NCI-H510A (cell line): ENCODE results near the gene MARCKS.

Experiments
- DNase-seq: peaks from one replicate; lab custom pipeline; 2025; lab: John Stamatoyannopoulos, UW

The MARCKS gene, protein sequence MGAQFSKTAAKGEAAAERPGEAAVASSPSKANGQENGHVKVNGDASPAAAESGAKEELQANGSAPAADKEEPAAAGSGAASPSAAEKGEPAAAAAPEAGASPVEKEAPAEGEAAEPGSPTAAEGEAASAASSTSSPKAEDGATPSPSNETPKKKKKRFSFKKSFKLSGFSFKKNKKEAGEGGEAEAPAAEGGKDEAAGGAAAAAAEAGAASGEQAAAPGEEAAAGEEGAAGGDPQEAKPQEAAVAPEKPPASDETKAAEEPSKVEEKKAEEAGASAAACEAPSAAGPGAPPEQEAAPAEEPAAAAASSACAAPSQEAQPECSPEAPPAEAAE

DNA sequence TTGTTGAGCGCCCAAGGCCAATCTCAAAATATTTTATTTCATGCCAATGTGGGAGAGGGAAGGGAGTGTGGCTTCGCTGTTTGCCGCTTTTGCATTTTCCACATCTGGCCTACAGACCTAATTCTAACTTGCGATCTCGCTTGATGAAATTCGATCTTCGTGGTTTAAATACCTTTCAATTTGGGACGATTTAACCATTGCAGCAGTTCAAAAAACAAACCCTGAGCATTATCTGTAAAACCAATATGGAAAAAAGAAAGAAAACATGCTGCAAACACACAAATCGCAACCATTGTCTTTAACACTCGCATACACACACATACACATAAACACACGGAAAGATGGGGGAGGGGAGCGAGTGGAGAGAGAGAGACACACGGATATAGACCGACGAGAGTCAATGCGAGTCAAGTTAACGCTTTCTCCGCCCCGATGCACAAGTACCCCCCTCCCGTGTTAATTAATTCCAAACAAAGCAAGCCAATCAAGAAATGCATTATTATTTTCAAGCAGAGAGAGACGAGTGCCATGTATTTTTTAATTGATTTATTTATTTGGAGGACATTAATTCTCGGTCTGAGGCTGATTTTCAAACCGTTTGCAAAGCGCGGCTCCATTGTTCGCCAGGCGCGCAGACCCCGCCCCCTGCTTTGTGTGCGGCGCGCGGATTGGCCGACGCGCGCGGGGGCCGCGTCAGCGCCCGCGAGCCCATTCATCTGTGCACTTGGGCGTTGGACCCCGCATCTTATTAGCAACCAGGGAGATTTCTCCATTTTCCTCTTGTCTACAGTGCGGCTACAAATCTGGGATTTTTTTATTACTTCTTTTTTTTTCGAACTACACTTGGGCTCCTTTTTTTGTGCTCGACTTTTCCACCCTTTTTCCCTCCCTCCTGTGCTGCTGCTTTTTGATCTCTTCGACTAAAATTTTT, at the start of gene MARCKS:
Gene MARCKS, plus strand, starts transcription at position 721 of the 931 bp plus-strand sequence. CDS start 401 bp downstream, outside the sequence.
- peak; percentile 52 for DNase-seq

- no peak for DNase-seq
These were observed 47.3 kb upstream of the MARCKS start for GRCh38 chr6:113809826-113810225.

- DNase-seq = no peak
These were observed 44.0 kb upstream of the MARCKS start for GRCh38 chr6:113813142-113813541.

DNA sequence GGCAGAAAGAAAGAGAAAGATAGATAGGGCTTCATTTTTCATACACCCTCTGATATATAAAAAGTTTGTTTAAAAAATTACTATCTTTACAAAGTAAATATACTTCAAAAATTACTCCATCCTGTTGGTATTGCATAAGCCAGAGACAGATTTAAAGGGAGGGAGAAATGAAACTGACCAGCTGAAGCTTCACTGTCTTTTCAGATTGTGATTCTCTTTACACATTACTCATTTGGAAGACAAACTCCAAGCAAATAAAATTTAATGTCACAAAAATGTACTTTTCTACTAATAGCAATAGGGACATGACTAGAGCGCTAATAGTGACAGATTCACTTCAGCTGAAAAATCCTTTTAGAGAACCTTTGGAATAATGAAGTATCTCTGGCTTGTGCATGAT, 38.6 kb upstream of the MARCKS start:
- DNase-seq = no peak

GRCh38 chr6:113819169-113819830, 37.8 kb upstream of the MARCKS start:
- DNase-seq = no peak

DNA sequence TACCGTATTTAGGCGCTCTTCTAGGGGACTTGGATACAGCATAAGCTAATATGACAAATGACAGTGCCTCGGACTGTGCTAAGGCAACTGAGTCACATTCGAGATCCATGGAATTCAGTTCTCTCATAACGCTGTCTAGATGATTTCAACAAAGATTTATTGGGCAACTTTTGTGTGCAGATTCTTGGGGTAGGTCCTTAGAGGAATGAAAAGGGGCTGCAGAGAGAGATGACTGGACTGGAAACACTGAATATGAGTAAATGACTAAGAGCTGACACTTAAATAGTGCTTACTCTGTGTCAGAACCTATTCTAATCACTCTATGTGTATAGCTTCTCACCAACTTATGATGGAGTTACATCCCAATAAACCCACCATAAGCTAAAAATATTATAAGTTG, 36.4 kb upstream of the MARCKS start:
- DNase-seq = no peak

- no peak for DNase-seq
These were observed 35.7 kb upstream of the MARCKS start for GRCh38 chr6:113821445-113821844.

- DNase-seq = no peak
These were observed 33.2 kb upstream of the MARCKS start for GRCh38 chr6:113823916-113824315.

DNA sequence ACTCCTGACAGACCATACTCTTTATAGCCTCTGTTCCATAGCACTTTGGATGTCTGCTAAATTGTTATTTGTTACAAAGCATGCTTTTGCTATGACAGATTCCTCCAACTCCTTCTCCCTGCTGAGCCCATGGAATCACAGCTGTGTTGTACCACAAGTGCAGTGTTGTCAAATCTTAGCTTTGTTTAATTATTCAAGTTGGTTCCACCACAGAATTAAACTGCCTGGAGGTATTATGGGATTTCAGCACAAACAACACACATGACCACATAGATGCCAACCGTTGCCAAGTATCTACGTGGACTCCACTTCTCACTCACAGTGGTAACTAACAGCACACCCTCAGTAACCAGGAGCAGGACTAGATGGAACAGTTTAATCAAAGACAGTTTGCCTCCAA, 32.7 kb upstream of the MARCKS start:
- DNase-seq = no peak

GRCh38 chr6:113824866-113825265, 32.3 kb upstream of the MARCKS start:
- no peak for DNase-seq

DNA sequence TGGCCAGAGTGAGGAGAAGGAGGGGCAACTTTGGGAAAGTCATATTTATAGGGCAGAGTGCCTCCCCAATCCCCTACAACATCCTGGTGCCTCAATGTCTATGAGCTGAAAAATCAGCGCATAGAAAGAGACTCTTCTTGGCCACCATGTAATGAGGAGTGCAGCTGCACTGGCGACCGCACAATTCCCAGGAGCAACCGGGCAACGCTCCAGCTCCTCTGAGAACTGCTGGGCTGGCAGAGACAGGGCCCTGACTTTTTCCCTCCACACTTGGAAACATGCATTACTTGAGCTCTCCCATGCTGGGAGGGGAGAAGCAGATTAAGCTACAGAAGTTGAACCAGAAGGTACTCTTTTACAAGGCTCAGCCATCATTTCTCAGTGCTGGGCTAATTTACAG, 31.4 kb upstream of the MARCKS start:
- DNase-seq = no peak

DNA sequence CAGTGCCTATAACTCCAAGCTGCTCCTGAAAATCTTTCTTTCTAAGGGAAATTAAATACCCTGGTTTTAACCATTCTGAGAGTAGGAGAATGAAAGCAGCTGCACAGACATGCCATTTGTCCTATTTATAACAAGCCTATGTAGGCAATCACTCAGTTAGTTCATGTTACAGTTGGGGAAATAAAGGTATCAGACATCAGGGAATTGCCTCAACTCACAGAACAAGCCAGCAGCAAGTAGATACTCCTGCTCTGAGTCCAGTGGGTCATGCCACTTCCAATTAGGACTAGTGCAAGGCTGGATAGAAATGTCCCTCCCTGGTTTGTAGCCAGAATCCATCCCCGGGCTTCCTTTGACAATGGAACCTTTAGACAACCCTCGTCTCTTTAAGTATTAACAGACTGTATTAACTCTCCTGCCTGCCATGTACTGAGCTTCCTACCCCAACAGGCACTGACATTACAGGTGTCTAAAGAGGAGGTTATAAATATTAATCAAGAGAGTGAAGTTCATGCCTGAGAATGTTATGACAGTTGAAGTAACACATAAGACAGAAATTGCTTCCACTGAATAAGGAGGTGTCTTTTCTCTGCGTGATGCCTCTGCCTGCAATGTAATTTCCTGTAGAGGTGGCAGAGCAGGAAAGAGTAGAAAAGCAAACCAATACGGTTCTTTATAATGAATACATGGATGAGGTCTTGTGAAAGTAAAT, 28.0 kb upstream of the MARCKS start:
- no peak for DNase-seq

GRCh38 chr6:113829696-113830045, 27.5 kb upstream of the MARCKS start:
- no peak for DNase-seq

DNA sequence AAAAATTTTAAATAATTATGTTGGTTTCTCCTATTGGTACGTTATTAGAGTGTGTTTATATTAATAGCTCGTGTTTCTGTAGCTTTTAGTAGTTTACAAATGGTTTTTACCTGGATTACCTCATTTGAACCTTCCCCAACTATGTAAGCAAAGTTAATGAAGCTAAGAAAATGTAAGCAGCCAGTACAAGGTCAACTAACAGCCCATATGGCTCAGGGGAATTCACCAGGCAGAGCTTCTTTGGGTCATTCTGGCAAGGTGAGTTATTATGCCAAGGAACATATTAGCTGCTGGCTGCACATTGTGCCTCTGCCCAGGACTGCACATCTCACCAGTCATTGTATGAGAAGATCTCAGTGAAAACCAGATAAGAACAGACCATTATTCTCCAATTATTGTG, 27.0 kb upstream of the MARCKS start:
- DNase-seq = no peak

DNA sequence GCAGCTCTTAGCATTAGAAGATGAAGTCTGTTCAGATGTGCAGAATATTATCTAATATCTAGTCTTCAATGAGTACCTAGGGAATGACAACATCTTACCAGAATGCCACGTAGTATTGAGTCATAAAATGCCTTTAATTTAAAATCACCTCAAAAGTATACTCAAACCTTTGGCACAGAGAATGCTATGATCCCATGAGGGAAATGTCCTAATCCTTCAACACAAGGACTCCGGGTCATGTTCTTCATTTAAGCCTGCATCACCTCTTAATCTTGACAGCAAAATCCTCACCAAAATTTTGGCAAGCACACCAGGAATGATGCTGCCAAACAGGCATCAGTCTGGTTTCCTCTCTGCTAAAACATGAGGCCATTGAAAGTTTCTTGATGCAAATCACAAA, 23.6 kb upstream of the MARCKS start:
- no peak for DNase-seq

DNA sequence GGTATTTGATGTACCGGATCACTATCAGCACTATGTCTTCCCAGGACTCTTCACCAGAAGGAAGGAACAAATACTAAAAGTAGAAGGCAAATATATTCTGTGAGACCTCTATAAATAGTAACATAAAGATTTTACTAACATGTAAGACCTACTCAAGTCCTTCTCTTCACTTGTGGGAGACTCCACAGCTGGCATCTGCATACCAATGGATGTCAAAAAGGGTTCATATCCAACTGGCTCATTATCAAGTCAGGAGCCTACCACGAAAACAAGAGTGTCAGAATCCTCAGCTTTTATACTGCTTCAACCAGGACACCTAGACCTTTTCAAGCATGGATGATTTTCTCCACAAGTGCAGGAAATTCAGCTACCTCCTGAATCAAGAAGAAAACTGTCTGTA, 20.0 kb upstream of the MARCKS start:
- no peak for DNase-seq

GRCh38 chr6:113842165-113842564, 15.0 kb upstream of the MARCKS start:
- DNase-seq = no peak

DNA sequence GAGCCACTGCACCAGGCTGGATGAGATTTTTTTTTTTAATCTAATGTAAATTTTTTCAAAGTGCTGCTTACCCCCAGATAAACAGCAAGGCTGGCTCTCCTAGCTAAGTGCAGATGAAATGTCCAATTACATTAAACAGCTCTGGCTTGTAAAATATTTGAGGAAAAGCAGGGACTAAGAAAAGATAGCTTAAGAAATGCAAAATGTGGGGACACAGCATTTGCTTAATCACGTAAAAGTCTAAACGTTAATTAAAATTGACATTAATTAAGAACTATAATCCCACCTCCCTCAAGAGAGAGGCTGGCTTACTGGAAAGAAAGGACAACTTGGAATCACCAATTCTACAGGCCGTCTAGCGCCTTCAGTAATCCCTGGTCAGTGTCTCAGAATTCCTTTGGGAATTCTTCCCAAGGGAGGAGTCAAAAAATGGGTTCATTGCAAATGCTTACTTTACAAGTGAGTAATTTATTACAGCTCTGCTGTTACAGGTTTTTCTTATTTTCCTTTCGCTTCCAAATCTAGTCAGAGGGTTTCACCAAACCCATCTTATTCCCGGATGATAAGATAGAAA, 13.6 kb upstream of the MARCKS start:
- no peak for DNase-seq

- no peak for DNase-seq
These were observed 10.6 kb upstream of the MARCKS start for GRCh38 chr6:113846577-113846976.

- no peak for DNase-seq
These were observed 9.7 kb upstream of the MARCKS start for GRCh38 chr6:113847447-113847846.

GRCh38 chr6:113848280-113848679, 8.9 kb upstream of the MARCKS start:
- no peak for DNase-seq

DNA sequence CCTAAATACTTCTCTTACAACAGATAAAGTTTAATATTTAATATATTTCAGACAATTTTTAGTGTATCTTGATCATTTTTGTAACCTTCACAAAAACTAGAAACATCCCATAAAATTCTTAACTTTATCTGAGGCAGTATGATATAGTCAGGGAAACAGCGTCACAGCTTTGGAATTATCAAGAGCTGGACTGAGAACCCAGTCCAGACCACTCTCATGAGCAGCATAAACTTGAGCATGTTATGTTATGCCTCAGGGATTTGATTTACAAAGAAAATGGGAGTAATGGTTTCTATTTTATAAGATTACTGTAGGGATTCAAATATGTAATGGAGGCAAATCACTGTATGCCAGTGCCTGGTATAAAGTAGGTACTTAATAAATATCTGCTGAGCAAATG, 8.3 kb upstream of the MARCKS start:
- DNase-seq = no peak
